Lower lobe of right lung (tissue), 2 donors: ENCODE data around the gene TMEM106C. TPM values are rescaled to one million over a fixed set of nuclear protein-coding genes. Genes with fewer than 3 reads are reported as not detected.

ENCODE experiments used
- ATAC-seq, 2 donors: fragments of 200-7000 bp; cut with Tn5 transposase; one replicate each; pipeline ENCODE4 v1.9.1; 2020 to 2022; ENCODE audit warnings: mild to moderate bottlenecking in 2 of 2, moderate library complexity in 2 of 2
- DNase-seq: peaks from one replicate; pipeline ENCODE4 v3.0.0-alpha.2; 2020
- H3K27ac ChIP-seq: fragments of 200-600 bp; one replicate; pipeline ENCODE4 v1.8.0; 2022
- H3K27me3 ChIP-seq: fragments of 200-600 bp; one replicate; pipeline ENCODE4 v1.8.0; 2022; ENCODE audit warnings: low read depth
- H3K36me3 ChIP-seq: fragments of 200-600 bp; one replicate; pipeline ENCODE4 v1.8.0; 2022; ENCODE audit warnings: mild to moderate bottlenecking
- H3K4me1 ChIP-seq: fragments of 200-600 bp; one replicate; pipeline ENCODE4 v1.8.0; 2022
- H3K4me3 ChIP-seq: fragments of 200-600 bp; one replicate; pipeline ENCODE4 v1.8.0; 2022; ENCODE audit warnings: mild to moderate bottlenecking
- H3K9me3 ChIP-seq: fragments of 200-600 bp; one replicate; pipeline ENCODE4 v1.8.0; 2022
- intact Hi-C: fragments of 100-400 bp; cut with DNase I; formaldehyde crosslinking; loops from one replicate; pipeline ENCODE4 v1.11.0; 2022
- total RNA-seq: library from RNA; stranded (reverse); fragmentation: NEBNext Ultra II Directional; extraction: Animal tissue kit (Norgen Biotek cat#: 25700); gene quantifications from one replicate; pipeline ENCODE4 v1.2.1, GENCODE V29; 2021
- TF ChIP-seq, protein P1 (sequence below): fragments of 200-600 bp; IDR thresholded peaks from one replicate; pipeline ENCODE4 v1.8.0; 2022; ENCODE audit warnings: antibody characterized with exemption, mild to moderate bottlenecking
- donor health status: DM: no; HTN: yes; CAD: no; lungs with severe emphysema.

Gene TMEM106C
- total RNA-seq, 1 donor from 2014 or later = 39.3 TPM

DNA sequence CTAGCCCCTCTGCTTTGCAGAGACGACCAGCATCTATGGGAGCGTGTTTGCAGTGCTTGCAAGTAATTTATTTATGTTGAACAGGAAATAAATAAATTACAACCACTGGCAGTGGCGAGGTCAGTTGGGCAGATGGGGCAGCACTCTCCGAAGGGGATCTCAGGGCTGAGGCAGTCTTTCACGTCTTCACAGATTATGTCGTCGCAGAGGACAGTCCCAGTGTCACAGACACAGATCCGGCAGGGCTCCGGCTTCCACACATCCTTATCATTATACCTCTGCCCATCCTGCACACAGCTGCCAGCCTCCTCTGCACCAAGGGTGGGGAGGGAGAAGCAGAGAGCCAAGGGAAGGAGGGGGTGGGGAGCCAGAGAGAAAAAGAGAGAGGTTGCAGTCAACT is 36.4 kb downstream of the TMEM106C start:
- Histone ChIP-seq H3K4me3 (no peak overlapping the region), H3K27me3 (peaks cover 66% of the 10 kb centered on the region), H3K9me3 (no peaks in the 10 kb centered on the region), H3K4me1 (peaks cover 47% of the 10 kb centered on the region), H3K36me3 (no peaks in the 10 kb centered on the region), H3K27ac (no peak overlapping the region)
- intact Hi-C loops = no loop called here
- ATAC-seq = no peak
- TF ChIP-seq, protein P1, sequence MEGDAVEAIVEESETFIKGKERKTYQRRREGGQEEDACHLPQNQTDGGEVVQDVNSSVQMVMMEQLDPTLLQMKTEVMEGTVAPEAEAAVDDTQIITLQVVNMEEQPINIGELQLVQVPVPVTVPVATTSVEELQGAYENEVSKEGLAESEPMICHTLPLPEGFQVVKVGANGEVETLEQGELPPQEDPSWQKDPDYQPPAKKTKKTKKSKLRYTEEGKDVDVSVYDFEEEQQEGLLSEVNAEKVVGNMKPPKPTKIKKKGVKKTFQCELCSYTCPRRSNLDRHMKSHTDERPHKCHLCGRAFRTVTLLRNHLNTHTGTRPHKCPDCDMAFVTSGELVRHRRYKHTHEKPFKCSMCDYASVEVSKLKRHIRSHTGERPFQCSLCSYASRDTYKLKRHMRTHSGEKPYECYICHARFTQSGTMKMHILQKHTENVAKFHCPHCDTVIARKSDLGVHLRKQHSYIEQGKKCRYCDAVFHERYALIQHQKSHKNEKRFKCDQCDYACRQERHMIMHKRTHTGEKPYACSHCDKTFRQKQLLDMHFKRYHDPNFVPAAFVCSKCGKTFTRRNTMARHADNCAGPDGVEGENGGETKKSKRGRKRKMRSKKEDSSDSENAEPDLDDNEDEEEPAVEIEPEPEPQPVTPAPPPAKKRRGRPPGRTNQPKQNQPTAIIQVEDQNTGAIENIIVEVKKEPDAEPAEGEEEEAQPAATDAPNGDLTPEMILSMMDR = no peak
- no peak for DNase-seq

- H3K36me3 ChIP-seq = no peaks in the 10 kb centered on the region
- DNase-seq (no peak), ATAC-seq (peak; percentile 72 to 74)
- intact Hi-C loops = no loop called here
- H3K27me3 ChIP-seq = peaks cover 77% of the 10 kb centered on the region
- no peaks in the 10 kb centered on the region for H3K9me3 ChIP-seq
- TF ChIP-seq, protein P1 = no peak
- H3K4me1 ChIP-seq = peaks cover 47% of the 10 kb centered on the region
- H3K27ac ChIP-seq = no peak overlapping the region
- H3K4me3 ChIP-seq = peak overlapping the region; percentile 55
Measured at GRCh38 chr12:48000878-48001504, 37.6 kb downstream of the TMEM106C start.

GRCh38 chr12:48001505-48002413 is 38.4 kb downstream of the TMEM106C start:
- Histone ChIP-seq H3K27ac (no peak overlapping the region), H3K4me1 (peaks cover 42% of the 10 kb centered on the region), H3K27me3 (peaks cover 85% of the 10 kb centered on the region), H3K4me3 (peak overlapping the region; percentile 55), H3K36me3 (no peaks in the 10 kb centered on the region), H3K9me3 (no peaks in the 10 kb centered on the region)
- DNase-seq (no peak), ATAC-seq (peak; percentile 78 to 87)
- intact Hi-C loops = no loop called here
- TF ChIP-seq, protein P1 = no peak

- TF ChIP-seq, protein P1 = no peak
- H3K4me1 ChIP-seq = peaks cover 42% of the 10 kb centered on the region
- peak overlapping the region; percentile 55 for H3K4me3 ChIP-seq
- no peak overlapping the region for H3K27ac ChIP-seq
- ATAC-seq (no peak), DNase-seq (no peak)
- no peaks in the 10 kb centered on the region for H3K9me3 ChIP-seq
- peaks cover 86% of the 10 kb centered on the region for H3K27me3 ChIP-seq
- intact Hi-C loops = no loop called here
- no peaks in the 10 kb centered on the region for H3K36me3 ChIP-seq
Measured at GRCh38 chr12:48002414-48002730, 39.0 kb downstream of the TMEM106C start.

- H3K36me3 ChIP-seq = no peaks in the 10 kb centered on the region
- ATAC-seq (peak; percentile 60 to 63), DNase-seq (no peak)
- no peaks in the 10 kb centered on the region for H3K9me3 ChIP-seq
- H3K4me3 ChIP-seq = peak overlapping the region; percentile 55
- intact Hi-C loops = no loop called here
- H3K27me3 ChIP-seq = peaks cover 86% of the 10 kb centered on the region
- peaks cover 42% of the 10 kb centered on the region for H3K4me1 ChIP-seq
- TF ChIP-seq, protein P1 = no peak
- H3K27ac ChIP-seq = no peak overlapping the region
Measured at GRCh38 chr12:48002773-48003218, 39.4 kb downstream of the TMEM106C start.
